Measurements from ENCODE around the gene MDFI.
A peak's percentile ranks its signal among the peaks of the same experiment; 100 is the strongest.

MDFI gene

GRCh38 chr6:41638002-41638934 is at the start of gene MDFI:
TSS of gene MDFI (plus strand) at chr6:41638468. CDS start at chr6:41638750, 282 bp downstream.
- no peak for DNase-seq (ENCODE audit: low read depth)

GRCh38 chr6:41589223-41589622 is 49.0 kb upstream of the MDFI start:
- DNase-seq (ENCODE audit: low read depth), result no peak

- DNase-seq (ENCODE audit: low read depth), result no peak
Measured at GRCh38 chr6:41589636-41590622, 48.3 kb upstream of the MDFI start.

GRCh38 chr6:41591122-41591521 is 47.1 kb upstream of the MDFI start:
- DNase-seq (ENCODE audit: low read depth), result no peak

GRCh38 chr6:41591859-41592502 is 46.3 kb upstream of the MDFI start:
- DNase-seq (ENCODE audit: low read depth), result peak; percentile 63

- no peak for DNase-seq (ENCODE audit: low read depth)
Measured at GRCh38 chr6:41593406-41593805, 44.9 kb upstream of the MDFI start.

GRCh38 chr6:41593839-41594238 is 44.4 kb upstream of the MDFI start:
- no peak for DNase-seq (ENCODE audit: low read depth)

- no peak for DNase-seq (ENCODE audit: low read depth)
Measured at GRCh38 chr6:41594326-41594725, 43.9 kb upstream of the MDFI start.

- no peak for DNase-seq (ENCODE audit: low read depth)
Measured at GRCh38 chr6:41594766-41595165, 43.5 kb upstream of the MDFI start.

GRCh38 chr6:41595166-41595565 is 43.1 kb upstream of the MDFI start:
- DNase-seq (ENCODE audit: low read depth), result no peak

- no peak for DNase-seq (ENCODE audit: low read depth)
Measured at GRCh38 chr6:41596096-41596685, 42.1 kb upstream of the MDFI start.

GRCh38 chr6:41596807-41597206 is 41.5 kb upstream of the MDFI start:
- DNase-seq (ENCODE audit: low read depth), result no peak

- DNase-seq (ENCODE audit: low read depth), result no peak
Measured at GRCh38 chr6:41597246-41598000, 40.8 kb upstream of the MDFI start.

- no peak for DNase-seq (ENCODE audit: low read depth)
Measured at GRCh38 chr6:41598670-41599014, 39.6 kb upstream of the MDFI start.

GRCh38 chr6:41599015-41599851 is 39.0 kb upstream of the MDFI start:
- no peak for DNase-seq (ENCODE audit: low read depth)

GRCh38 chr6:41599852-41600445 is 38.3 kb upstream of the MDFI start:
- DNase-seq (ENCODE audit: low read depth), result no peak

- DNase-seq (ENCODE audit: low read depth), result no peak
Measured at GRCh38 chr6:41600499-41601247, 37.6 kb upstream of the MDFI start.

GRCh38 chr6:41601248-41601549 is 37.1 kb upstream of the MDFI start:
- DNase-seq (ENCODE audit: low read depth), result no peak

GRCh38 chr6:41602422-41602743 is 35.9 kb upstream of the MDFI start:
- DNase-seq (ENCODE audit: low read depth), result no peak
